ENCODE measurements around the gene PPP1R7. TPM values are rescaled to one million over a fixed set of nuclear protein-coding genes. Genes with fewer than 3 reads are reported as not detected.

Gene PPP1R7
- total RNA-seq, 2 experiments from 2014 or later, result 91.2 to 93.8 TPM

DNA sequence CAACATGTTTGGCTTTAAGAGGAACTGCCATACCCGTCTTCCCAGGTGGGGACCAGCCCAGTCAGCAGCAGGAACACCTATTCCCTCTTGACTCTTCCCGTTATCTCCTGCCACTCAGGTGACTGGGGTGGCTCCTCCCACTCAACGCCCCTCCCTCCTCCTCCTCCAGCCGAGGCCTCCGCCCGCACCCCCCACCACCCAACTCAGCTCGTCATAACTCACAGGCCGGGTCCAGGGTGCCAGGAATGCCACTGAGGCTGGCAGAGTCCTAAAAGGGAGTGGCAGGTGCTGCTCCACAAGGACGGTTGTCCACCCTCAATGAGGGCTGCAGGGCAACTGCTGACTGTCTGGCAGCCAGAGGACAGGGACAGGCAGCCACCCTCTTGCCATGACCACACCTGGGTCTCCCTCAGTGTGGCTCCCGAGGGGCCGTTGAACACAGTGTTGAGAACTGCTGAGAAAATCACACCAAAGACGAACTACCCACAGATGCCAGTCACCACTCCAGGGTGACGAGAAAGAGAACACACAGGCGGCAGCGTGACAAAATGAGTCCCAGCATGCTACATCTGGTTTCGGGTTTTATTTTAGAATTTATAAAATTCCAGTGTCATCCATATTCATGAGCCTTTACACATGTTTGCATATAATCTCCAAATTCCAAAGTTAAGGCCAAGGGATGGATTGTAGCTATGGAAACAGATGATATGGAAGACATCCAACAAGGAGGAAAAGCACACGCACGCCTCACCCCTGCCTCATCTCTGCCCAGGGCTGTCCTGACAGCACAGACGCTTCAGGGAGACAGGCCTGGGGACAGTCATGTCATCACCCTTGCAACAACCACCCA lies 76.7 kb downstream of the PPP1R7 start:
- intact Hi-C loops (cut with micrococcal nuclease), result no loop called here
- Mint-ChIP-seq H3K4me3 (no peak overlapping the region), H3K27me3 (ENCODE audit: low read depth) (no peaks in the 10 kb centered on the region), H3K9me3 (no peaks in the 10 kb centered on the region), H3K27ac (no peak overlapping the region), H3K36me3 (ENCODE audit: low read depth) (peaks cover 29% of the 10 kb centered on the region), H3K4me1 (ENCODE audit: low read depth) (peaks cover 7% of the 10 kb centered on the region)
- no peak for DNase-seq
- CTCF ChIA-PET, result no interaction called here

DNA sequence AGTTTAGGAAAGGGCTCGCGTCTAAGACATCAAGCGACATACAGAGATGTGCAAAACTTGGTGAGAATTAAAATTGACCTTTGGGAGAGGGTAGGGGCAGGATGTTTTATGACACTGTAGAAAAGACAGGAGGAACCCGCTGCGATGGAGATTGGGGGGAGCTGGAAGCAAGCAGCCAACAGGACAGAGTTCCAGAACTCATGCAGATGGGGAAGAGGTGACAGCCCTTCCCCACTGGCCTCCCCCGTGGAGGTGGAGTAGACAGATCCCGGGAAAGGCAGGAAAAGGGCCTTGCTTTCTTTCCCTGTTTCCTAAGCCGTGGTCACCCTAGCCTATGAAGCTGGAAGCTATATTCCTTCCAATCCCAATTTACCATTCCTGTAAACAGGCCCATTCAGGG lies 77.3 kb downstream of the PPP1R7 start:
- CTCF ChIA-PET, result no interaction called here

DNA sequence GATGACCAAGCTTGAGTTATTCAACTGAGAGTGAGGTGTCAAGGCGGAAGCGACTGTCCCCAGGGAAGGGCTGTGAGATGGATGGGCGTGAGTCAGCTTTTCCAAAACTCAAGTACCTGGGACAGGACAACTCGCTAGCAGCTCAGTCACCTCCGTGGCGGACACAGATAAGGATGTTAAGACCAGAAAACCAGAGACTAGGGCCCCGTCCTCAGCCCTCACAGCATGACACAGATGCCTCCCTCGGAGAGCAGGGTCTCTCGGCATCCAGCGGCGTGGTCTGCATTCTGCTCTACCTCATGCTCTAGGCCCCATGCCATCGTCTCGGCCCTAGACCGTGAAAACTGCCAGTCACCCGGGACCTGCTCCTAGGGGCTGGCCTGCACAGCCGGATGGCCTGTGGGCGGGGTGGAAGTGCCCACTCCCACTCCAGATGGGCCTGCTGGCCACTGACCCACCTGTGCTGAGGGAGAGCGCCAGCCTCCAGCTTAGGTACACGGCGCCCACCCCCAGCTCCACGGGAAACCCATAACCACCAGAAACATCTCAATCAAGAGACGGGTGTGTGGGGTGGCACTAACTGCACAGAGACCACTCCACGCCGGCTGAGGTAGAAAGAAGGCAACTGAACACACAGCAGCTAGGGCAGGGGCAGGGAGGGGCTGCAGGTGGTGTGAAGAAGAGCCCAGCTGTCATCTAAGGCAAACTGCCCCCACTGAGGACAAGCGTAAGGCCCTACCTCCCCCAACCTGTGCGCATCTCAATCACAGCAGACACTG lies 78.0 kb downstream of the PPP1R7 start:
- no peaks in the 10 kb centered on the region for H3K27me3 Mint-ChIP-seq (ENCODE audit: low read depth)
- H3K9me3 Mint-ChIP-seq, result no peaks in the 10 kb centered on the region
- H3K4me3 Mint-ChIP-seq, result no peak overlapping the region
- DNase-seq, result no peak
- peaks cover 7% of the 10 kb centered on the region for H3K4me1 Mint-ChIP-seq (ENCODE audit: low read depth)
- peaks cover 35% of the 10 kb centered on the region for H3K36me3 Mint-ChIP-seq (ENCODE audit: low read depth)
- no peak overlapping the region for H3K27ac Mint-ChIP-seq
- CTCF ChIA-PET, result interaction anchor here (0.6 kb wide), 1 partner anchor 165 kb away, joined by 3 read pairs; no protein-coding TSS in a partner anchor
- intact Hi-C loops (cut with micrococcal nuclease), result no loop called here

More for the DNA sequence above, 77.3 kb downstream of the PPP1R7 start:
- H3K27me3 Mint-ChIP-seq (ENCODE audit: low read depth), result no peaks in the 10 kb centered on the region
- peaks cover 7% of the 10 kb centered on the region for H3K4me1 Mint-ChIP-seq (ENCODE audit: low read depth)
- no peak for DNase-seq
- no peak overlapping the region for H3K27ac Mint-ChIP-seq
- H3K9me3 Mint-ChIP-seq, result no peaks in the 10 kb centered on the region
- intact Hi-C loops (cut with micrococcal nuclease), result no loop called here
- no peak overlapping the region for H3K4me3 Mint-ChIP-seq
- H3K36me3 Mint-ChIP-seq (ENCODE audit: low read depth), result peaks cover 30% of the 10 kb centered on the region

DNA sequence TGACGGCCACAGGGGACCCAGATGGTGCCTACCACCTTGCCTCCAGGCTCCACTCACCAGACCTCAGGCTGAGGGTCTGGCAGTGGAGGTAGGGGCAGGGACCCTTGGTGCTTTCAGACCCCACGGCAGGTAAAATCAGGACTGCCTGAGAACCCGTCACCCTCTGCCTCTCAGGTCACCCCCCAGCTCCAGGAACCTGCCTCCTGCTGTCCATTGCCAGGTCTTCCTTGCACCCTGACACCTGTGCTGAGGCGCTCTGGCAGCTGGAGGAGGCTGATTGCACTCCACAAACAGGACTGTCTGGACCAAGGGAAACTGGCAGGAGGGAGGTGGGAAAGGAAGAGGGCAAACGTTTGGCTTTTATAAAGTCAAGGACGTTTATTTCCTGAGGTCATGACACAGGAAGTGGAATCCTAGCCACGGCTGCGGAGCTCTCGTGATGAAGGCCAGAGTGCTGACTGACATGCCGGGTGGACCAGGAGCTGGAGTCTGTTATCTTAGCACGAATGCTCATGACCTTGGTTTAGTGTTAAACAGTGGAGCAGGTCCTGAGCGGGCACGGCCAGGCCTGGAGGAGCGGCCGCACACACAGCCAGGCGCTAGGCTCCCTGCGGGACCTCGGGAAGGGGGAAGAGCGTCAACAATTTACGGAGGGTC lies 78.7 kb downstream of the PPP1R7 start:
- H3K36me3 Mint-ChIP-seq (ENCODE audit: low read depth), result peaks cover 39% of the 10 kb centered on the region
- H3K27ac Mint-ChIP-seq, result no peak overlapping the region
- H3K27me3 Mint-ChIP-seq (ENCODE audit: low read depth), result no peaks in the 10 kb centered on the region
- intact Hi-C loops (cut with micrococcal nuclease), result no loop called here
- H3K4me1 Mint-ChIP-seq (ENCODE audit: low read depth), result peaks cover 7% of the 10 kb centered on the region
- CTCF ChIA-PET, result no interaction called here
- H3K9me3 Mint-ChIP-seq, result no peaks in the 10 kb centered on the region
- H3K4me3 Mint-ChIP-seq, result no peak overlapping the region
- DNase-seq, result no peak

DNA sequence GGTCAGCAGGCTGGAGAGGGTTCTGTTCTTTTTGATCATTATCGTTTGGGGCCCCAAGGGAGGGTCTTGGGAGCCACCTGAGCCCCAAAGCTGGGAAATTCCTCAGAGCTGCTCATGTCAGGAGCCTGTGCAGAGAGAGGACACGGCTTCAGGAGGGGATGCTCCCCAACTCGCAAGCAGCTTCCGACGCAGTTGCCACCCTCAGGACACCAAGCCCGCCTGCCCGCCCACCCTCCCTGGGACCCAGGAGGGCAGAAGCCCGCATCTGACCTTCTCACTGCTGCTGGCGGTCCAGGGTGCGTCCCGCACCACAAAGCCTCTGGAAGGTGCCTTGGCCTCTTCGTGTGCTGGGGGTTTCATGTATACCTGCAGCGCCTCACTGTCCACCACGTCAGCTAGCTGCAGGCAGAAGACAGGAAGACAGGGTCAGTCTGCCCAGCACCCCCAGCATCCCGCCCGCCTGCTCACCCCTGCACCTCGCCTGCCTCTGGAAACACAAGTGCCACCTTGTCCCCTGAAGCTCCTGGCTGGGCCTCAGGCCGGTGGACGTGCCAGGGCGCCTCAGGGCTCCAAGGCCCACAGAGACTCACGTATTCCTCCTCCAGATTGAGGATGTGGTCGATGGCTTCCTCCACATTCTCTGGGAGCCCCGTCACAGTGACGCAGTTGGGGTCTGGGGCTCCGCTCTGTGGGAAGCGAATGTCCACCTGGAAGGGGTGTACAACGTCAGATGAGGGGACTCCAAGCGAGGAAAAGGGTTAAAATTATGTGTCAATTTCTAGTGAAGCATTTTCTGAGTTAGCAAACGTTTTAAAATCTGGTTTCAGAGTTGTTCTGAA lies 79.5 kb downstream of the PPP1R7 start:
- CTCF ChIA-PET, result no interaction called here
- no peaks in the 10 kb centered on the region for H3K4me1 Mint-ChIP-seq (ENCODE audit: low read depth)
- no peak overlapping the region for H3K4me3 Mint-ChIP-seq
- H3K9me3 Mint-ChIP-seq, result no peaks in the 10 kb centered on the region
- H3K27me3 Mint-ChIP-seq (ENCODE audit: low read depth), result no peaks in the 10 kb centered on the region
- no peak for DNase-seq
- intact Hi-C loops (cut with micrococcal nuclease), result no loop called here
- no peak overlapping the region for H3K27ac Mint-ChIP-seq
- peaks cover 47% of the 10 kb centered on the region for H3K36me3 Mint-ChIP-seq (ENCODE audit: low read depth)

DNA sequence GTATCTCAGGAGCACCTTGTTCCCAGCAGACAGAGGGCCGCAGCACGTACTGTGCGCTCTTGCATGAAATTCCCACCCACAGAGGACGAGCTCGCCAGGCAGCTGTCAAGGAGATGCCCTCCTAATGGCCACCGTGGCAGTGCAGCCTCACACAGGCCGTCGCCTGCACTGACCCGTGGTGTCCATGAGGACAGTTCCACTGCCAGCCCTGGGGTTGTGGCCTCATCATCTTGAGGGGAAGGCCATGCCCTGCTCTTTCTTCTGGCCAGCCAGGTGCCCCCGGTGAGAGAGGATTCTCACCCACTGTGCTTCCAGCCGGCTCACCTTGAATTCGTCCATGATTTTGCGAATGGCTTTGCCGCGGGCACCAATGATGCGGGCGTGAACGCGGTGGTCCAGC lies 80.2 kb downstream of the PPP1R7 start:
- no peak for DNase-seq
- intact Hi-C loops (cut with micrococcal nuclease), result no loop called here
- no peaks in the 10 kb centered on the region for H3K27me3 Mint-ChIP-seq (ENCODE audit: low read depth)
- H3K4me1 Mint-ChIP-seq (ENCODE audit: low read depth), result no peaks in the 10 kb centered on the region
- CTCF ChIA-PET, result no interaction called here
- no peak overlapping the region for H3K27ac Mint-ChIP-seq
- no peaks in the 10 kb centered on the region for H3K9me3 Mint-ChIP-seq
- no peak overlapping the region for H3K4me3 Mint-ChIP-seq
- H3K36me3 Mint-ChIP-seq (ENCODE audit: low read depth), result peaks cover 52% of the 10 kb centered on the region

DNA sequence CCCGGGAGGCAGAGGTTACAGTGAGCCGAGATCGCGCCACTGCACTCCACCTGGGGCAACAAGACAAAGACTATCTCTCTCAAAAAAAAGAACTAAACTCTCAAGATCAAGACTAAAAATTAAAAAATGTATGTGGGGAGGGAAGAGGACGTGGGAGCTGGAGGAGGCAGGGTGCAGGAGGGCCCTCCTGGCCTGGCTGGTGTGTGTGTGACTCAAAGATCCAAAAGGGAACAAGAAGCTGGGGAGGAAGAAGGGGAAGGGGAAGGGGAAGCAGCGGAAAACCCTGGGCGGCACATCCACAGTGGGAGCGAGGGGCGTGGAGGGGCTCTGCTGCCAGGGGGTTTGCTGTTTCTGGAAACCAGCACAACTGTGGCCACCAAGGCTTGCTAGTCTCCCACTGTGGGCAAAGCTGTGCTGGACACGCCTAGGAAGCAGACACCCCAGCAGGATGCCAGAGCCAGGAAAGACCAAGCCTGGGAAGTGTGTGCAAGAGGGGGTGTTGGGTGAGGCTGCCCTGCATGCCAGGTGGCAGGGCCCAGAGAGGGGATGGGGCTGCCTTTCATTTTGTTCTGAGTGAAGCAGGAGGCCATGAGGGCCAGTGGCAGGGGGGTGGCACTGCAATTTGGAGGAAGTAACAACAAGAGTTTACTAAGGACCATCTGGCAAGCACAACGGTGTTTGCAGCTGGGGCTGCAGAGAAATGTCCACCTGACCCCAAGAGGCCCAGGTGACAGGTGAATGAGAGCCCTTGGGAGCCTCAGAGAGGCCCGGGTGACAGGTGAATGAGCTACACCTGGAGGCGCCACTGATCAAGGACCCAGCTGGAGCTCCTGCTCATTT lies 82.7 kb downstream of the PPP1R7 start:
- Mint-ChIP-seq H3K27me3 (ENCODE audit: low read depth) (no peaks in the 10 kb centered on the region), H3K9me3 (no peaks in the 10 kb centered on the region), H3K36me3 (ENCODE audit: low read depth) (peaks cover 66% of the 10 kb centered on the region), H3K4me1 (ENCODE audit: low read depth) (no peaks in the 10 kb centered on the region), H3K27ac (no peak overlapping the region), H3K4me3 (no peak overlapping the region)
- no peak for DNase-seq
- CTCF ChIA-PET, result interaction anchor here (0.6 kb wide), 1 partner anchor 365 kb away, joined by 3 read pairs; no protein-coding TSS in a partner anchor
- intact Hi-C loops (cut with micrococcal nuclease), result no loop called here

Other genes starting within 250 kb of the PPP1R7 start
- gene CROCC2, start 244.1 kb upstream of the PPP1R7 start, total RNA-seq, result not detected
- under 1 TPM; 0.35 to 0.60 TPM for gene SNED1, start 151.8 kb upstream of the PPP1R7 start, total RNA-seq
- gene MTERF4, start 48.2 kb upstream of the PPP1R7 start, total RNA-seq, result 10 to 100 TPM; 35.0 to 38.6 TPM
- gene PASK, start 995 bp upstream of the PPP1R7 start, total RNA-seq, result 10 to 100 TPM; 71.5 to 72.0 TPM
- under 1 TPM; 0.57 TPM for gene ANO7, start 38.2 kb downstream of the PPP1R7 start, total RNA-seq
- gene HDLBP, start 165.2 kb downstream of the PPP1R7 start, total RNA-seq, result 100 to 1,000 TPM; 278 to 297 TPM
- 100 to 1,000 TPM; 216 to 227 TPM for gene SEPTIN2, start 165.5 kb downstream of the PPP1R7 start, total RNA-seq
- 10 to 100 TPM; 19.5 to 19.6 TPM for gene FARP2, start 205.8 kb downstream of the PPP1R7 start, total RNA-seq